SKM-1 (cell line): ENCODE results near the gene TXNRD2.
"Not testable (repeated sequence)": the region's sequence is repeated elsewhere in the genome, so short reads cannot be mapped to it uniquely, and the experiment has no call there.

Experiments used
- DNase-seq: peaks from one replicate; lab custom pipeline; 2025; ENCODE audit not compliant: unreplicated experiment; lab: John Stamatoyannopoulos, UW

Gene TXNRD2

GRCh38 chr22:19890502-19891316 lies 50.9 kb downstream of the TXNRD2 start:
- DNase-seq: no peak

GRCh38 chr22:19889951-19890350 lies 51.7 kb downstream of the TXNRD2 start:
- DNase-seq: no peak

GRCh38 chr22:19888131-19888746 lies 53.4 kb downstream of the TXNRD2 start:
- DNase-seq: no peak

GRCh38 chr22:19887256-19887985 lies 54.2 kb downstream of the TXNRD2 start:
- DNase-seq: no peak

GRCh38 chr22:19886605-19887255 lies 54.9 kb downstream of the TXNRD2 start:
- DNase-seq: peak; percentile 98

- no peak for DNase-seq
Measured at GRCh38 chr22:19885841-19886592, 55.6 kb downstream of the TXNRD2 start.

GRCh38 chr22:19884954-19885751 lies 56.5 kb downstream of the TXNRD2 start:
- no peak for DNase-seq

- DNase-seq: no peak
Measured at GRCh38 chr22:19884161-19884953, 57.3 kb downstream of the TXNRD2 start.

GRCh38 chr22:19883446-19883845 lies 58.2 kb downstream of the TXNRD2 start:
- not testable (repeated sequence) for DNase-seq

GRCh38 chr22:19882446-19883381 lies 58.9 kb downstream of the TXNRD2 start:
- no peak for DNase-seq

- DNase-seq: no peak
Measured at GRCh38 chr22:19880786-19881569, 60.6 kb downstream of the TXNRD2 start.

- DNase-seq: no peak
Measured at GRCh38 chr22:19879992-19880785, 61.4 kb downstream of the TXNRD2 start.

GRCh38 chr22:19879643-19879991 lies 62.0 kb downstream of the TXNRD2 start:
- no peak for DNase-seq

- no peak for DNase-seq
Measured at GRCh38 chr22:19879246-19879570, 62.4 kb downstream of the TXNRD2 start.

- DNase-seq: no peak
Measured at GRCh38 chr22:19878461-19879245, 63.0 kb downstream of the TXNRD2 start.
